SK-N-SH (cell line): ENCODE data around the gene MGAT5. TPM values are rescaled to one million over a fixed set of nuclear protein-coding genes. Genes with fewer than 3 reads are reported as not detected.
"Not testable (repeated sequence)": the region's sequence is repeated elsewhere in the genome, so short reads cannot be mapped to it uniquely, and the experiment has no call there.

Experiments used
- CTCF ChIA-PET: fragments of 300-600, 350-600 bp; formaldehyde crosslinking; extraction: SDS; loops from one replicate; lab custom pipeline; 2021; lab: Yijun Ruan, JAX
- POLR2A ChIA-PET: fragments of 350-600 bp; sonication (Branson Sonifier 250); formaldehyde crosslinking; extraction: SDS; loops from one replicate; lab custom pipeline; 2020; ENCODE audit warnings: antibody characterized with exemption, inconsistent platforms; lab: Yijun Ruan, JAX
- DNase-seq: peaks from one replicate; pipeline ENCODE4 v3.0.0; 2012
- H2AFZ ChIP-seq: fragments of 200-600 bp; sonication (generic); 2 replicates; pipeline ENCODE4 v1.8.1; 2016; ENCODE audit warnings: antibody characterized with exemption, mild to moderate bottlenecking, low read depth
- H3F3A ChIP-seq: fragments of 200-600 bp; sonication (generic); replicated peaks from 2 replicates; pipeline ENCODE3; 2016; ENCODE audit warnings: antibody characterized with exemption, mild to moderate bottlenecking; ENCODE audit not compliant: insufficient read depth
- H3K27ac ChIP-seq, 2 experiments: fragments of 200-500 bp in 1 of 2; fragments of 200-600 bp in 1 of 2; sonication (Bioruptor generic) in 1 of 2; sonication (generic), shearing (Covaris generic) in 1 of 2; 2 replicates each; pipeline versions ENCODE4 v1.5.1 to v1.6.1; 2014 to 2016; ENCODE audit warnings: low read depth in 2 of 2, inconsistent platforms in 1 of 2, low read length in 1 of 2, mild to moderate bottlenecking in 1 of 2, mixed read lengths in 1 of 2
- H3K27me3 ChIP-seq: fragments of 200-600 bp; sonication (generic), shearing (Covaris generic); 2 replicates; pipeline ENCODE4 v1.6.1; 2016; ENCODE audit warnings: mixed run types; ENCODE audit not compliant: insufficient read depth
- H3K36me3 ChIP-seq, 2 experiments: fragments of 200-500 bp in 1 of 2; fragments of 200-600 bp in 1 of 2; sonication (Bioruptor generic) in 1 of 2; sonication (generic) in 1 of 2; replicated peaks in 1 of 2; 2 replicates each; pipeline versions ENCODE3 to v1.5.1; 2014 to 2016; ENCODE audit warnings: low read length in 1 of 2, mild to moderate bottlenecking in 1 of 2; ENCODE audit not compliant: insufficient read depth in 2 of 2, control insufficient read depth in 1 of 2
- H3K4me1 ChIP-seq, 2 experiments: fragments of 200-500 bp in 1 of 2; fragments of 200-600 bp in 1 of 2; sonication (Bioruptor generic) in 1 of 2; sonication (generic), shearing (Covaris generic) in 1 of 2; 2 replicates each; pipeline versions ENCODE4 v1.5.1 to v1.6.1; 2014 to 2016; ENCODE audit warnings: low read depth in 1 of 2, low read length in 1 of 2, mixed run types in 1 of 2; ENCODE audit not compliant: insufficient read depth in 2 of 2, control insufficient read depth in 1 of 2
- H3K4me2 ChIP-seq: fragments of 200-600 bp; sonication (generic), shearing (Covaris generic); 2 replicates; pipeline ENCODE4 v1.6.1; 2017; ENCODE audit warnings: mixed run types
- H3K4me3 ChIP-seq, 2 experiments: fragments of 200-500 bp in 1 of 2; fragments of 200-600 bp in 1 of 2; sonication (Bioruptor generic) in 1 of 2; sonication (generic), shearing (Covaris generic) in 1 of 2; 2 replicates each; pipeline versions ENCODE4 v1.5.1 to v1.8.1; 2014 to 2016; ENCODE audit warnings: low read depth in 2 of 2, inconsistent platforms in 1 of 2, low read length in 1 of 2, mild to moderate bottlenecking in 1 of 2, mixed read lengths in 1 of 2, moderate library complexity in 1 of 2
- H3K79me2 ChIP-seq: fragments of 200-600 bp; sonication (generic); 2 replicates; pipeline ENCODE4 v1.8.1; 2017; ENCODE audit warnings: mild to moderate bottlenecking; ENCODE audit not compliant: insufficient read depth
- H3K9ac ChIP-seq: fragments of 200-600 bp; sonication (generic); 2 replicates; pipeline ENCODE4 v1.6.1; 2017; ENCODE audit warnings: mixed run types
- H3K9me2 ChIP-seq: fragments of 200-600 bp; sonication (generic); 2 replicates; pipeline ENCODE4 v1.6.1; 2017; ENCODE audit warnings: mixed run types
- H3K9me3 ChIP-seq: fragments of 200-600 bp; sonication (generic); 2 replicates; pipeline ENCODE4 v1.6.1; 2017; ENCODE audit warnings: mixed run types, mild to moderate bottlenecking, moderate library complexity
- H4K20me1 ChIP-seq: fragments of 200-600 bp; sonication (generic); 2 replicates; pipeline ENCODE4 v1.6.1; 2017; ENCODE audit warnings: mild to moderate bottlenecking, mixed run types; ENCODE audit not compliant: insufficient read depth
- EZH2phosphoT487 ChIP-seq: fragments of 200-600 bp; sonication (generic); IDR thresholded peaks from 2 replicates; pipeline ENCODE4 v1.6.1; 2017; ENCODE audit warnings: low read depth, mixed run types, mild to moderate bottlenecking, antibody characterized with exemption, moderate library complexity, borderline replicate concordance
- FOXJ3 ChIP-seq: sonication (generic); formaldehyde crosslinking; IDR thresholded peaks from 2 replicates; pipeline ENCODE4 v1.5.1; 2020; ENCODE audit warnings: mild to moderate bottlenecking, missing genetic modification reagents
- GATA2 ChIP-seq: sonication (generic); formaldehyde crosslinking; IDR thresholded peaks from 2 replicates; pipeline ENCODE4 v1.5.0; 2020; ENCODE audit warnings: mild to moderate bottlenecking, missing genetic modification reagents
- IRF3 ChIP-seq: fragments of 150-350 bp; IDR thresholded peaks from 2 replicates; pipeline ENCODE4 v1.6.1; 2016; ENCODE audit warnings: mild to moderate bottlenecking, low read depth, low read length
- JUND ChIP-seq: IDR thresholded peaks from 2 replicates; pipeline ENCODE4 v1.4.0; 2012
- MEF2A ChIP-seq: IDR thresholded peaks from 2 replicates; pipeline ENCODE4 v1.4.0; 2012; ENCODE audit warnings: low read depth, borderline replicate concordance
- RFX5 ChIP-seq: IDR thresholded peaks from 2 replicates; pipeline ENCODE4 v1.6.1; 2012; ENCODE audit warnings: mild to moderate bottlenecking, improper control_type of control experiment, low read length
- USF1 ChIP-seq: IDR thresholded peaks from 2 replicates; pipeline ENCODE4 v1.4.0; 2012; ENCODE audit warnings: low read depth, borderline replicate concordance
- WGBS: methylation state at CpG from one replicate; pipeline ENCODE4 v1.1.6; 2017; ENCODE audit warnings: low lambda C conversion rate; 5-methylcytosine and 5-hydroxymethylcytosine counted together
- polyA plus RNA-seq, 3 experiments: library from polyadenylated mRNA; depleted of rRNA; stranded (reverse); fragments of >200 nt; gene quantifications; 2 replicates each; pipeline ENCODE4 v1.2.3, GENCODE V29; 2012

Gene MGAT5
- polyA plus RNA-seq, 1 of the 3 experiments (the other 2 are of a cell fraction) = 18.2 TPM

GRCh38 chr2:134293719-134294537 is 40.1 kb downstream of the MGAT5 start:
- Histone ChIP-seq H3K4me1 (peaks cover 10 to 11% of the 10 kb centered on the region in 2 experiments; a peak in 1 of 4 replicates), H4K20me1 (no peaks in the 10 kb centered on the region), H3K27me3 (no peaks in the 10 kb centered on the region), H3K79me2 (peaks cover 4% of the 10 kb centered on the region; the same call in 1 of the 2 replicates), H3K9me3 (no peaks in the 10 kb centered on the region), H3K36me3 (no peaks in the 10 kb centered on the region), H3K27ac (no peak overlapping the region), H3K4me2 (no peak overlapping the region), H3F3A (no peaks in the 10 kb centered on the region), H2AFZ (no peak overlapping the region), H3K9me2 (no peaks in the 10 kb centered on the region), H3K4me3 (no peak overlapping the region), H3K9ac (no peak overlapping the region)
- ChIA-PET POLR2A (no interaction called here), CTCF (interaction anchor here (1.0 to 1.3 kb wide), 2 partner anchors 13 to 23 kb away, joined by 3 read pairs; no protein-coding TSS in a partner anchor)
- 95% methylated on average over 8 of the region's 8 CpGs for WGBS
- no peak for DNase-seq
- no peak for TF ChIP-seq RFX5
- TF ChIP-seq IRF3 = no peak
- TF ChIP-seq GATA2 = no peak
- no peak for TF ChIP-seq EZH2phosphoT487
- TF ChIP-seq USF1 = no peak
- TF ChIP-seq JUND = no peak
- no peak for TF ChIP-seq FOXJ3 (CRISPR knock-in tag)
- TF ChIP-seq MEF2A = no peak

GRCh38 chr2:134294598-134294997 is 40.7 kb downstream of the MGAT5 start:
- H3K4me3 ChIP-seq, H3K27me3 ChIP-seq, DNase-seq, H3K4me2 ChIP-seq, H3K9me2 ChIP-seq, H3K27ac ChIP-seq, POLR2A ChIA-PET, H3K36me3 ChIP-seq, H3F3A ChIP-seq, H3K9ac ChIP-seq, H4K20me1 ChIP-seq, H2AFZ ChIP-seq, H3K9me3 ChIP-seq, H3K79me2 ChIP-seq: not testable (repeated sequence)
- peaks cover 7 to 10% of the 10 kb centered on the region in 2 experiments; a peak in 1 of 4 replicates for H3K4me1 ChIP-seq
- WGBS = 96% methylated on average over 3 of the region's 3 CpGs
- CTCF ChIA-PET = interaction anchor here (1.0 to 1.3 kb wide), 2 partner anchors 14 to 22 kb away, joined by 3 read pairs; no protein-coding TSS in a partner anchor
